ENCODE data around the gene PTPRB.

DNA sequence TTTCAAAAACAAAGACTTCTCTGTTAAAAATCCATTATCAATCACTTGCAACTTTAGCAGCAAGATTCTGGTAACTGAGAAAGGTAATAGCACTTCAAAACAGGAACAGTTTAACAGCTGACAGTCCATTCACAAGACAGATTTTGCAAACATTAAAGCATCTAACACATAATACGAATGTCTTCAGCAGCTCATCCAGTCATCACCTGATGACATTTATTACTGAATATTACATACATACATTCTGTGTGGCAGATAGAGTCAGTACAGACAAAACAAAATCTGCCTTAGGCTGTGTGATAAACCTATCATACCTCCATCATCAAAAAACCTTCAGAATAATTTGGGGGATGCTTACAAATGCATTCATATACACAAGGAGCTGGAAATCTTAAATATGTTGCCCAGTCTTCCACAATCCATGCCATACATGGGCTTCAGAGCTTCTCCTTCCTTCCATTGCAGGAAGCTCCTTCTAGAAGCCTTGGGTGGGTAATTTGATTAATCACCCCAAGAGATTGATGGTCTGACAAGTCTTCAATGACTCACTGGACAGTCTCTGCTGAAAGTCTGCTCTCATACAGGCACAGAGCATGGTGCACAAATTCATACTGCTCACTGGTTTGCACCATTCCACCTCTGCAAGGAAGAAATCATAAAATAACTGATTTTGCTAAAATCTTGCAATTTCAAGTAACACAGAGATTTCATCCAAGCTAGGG, 1.6 kb upstream of the PTPRB start:
- no peak for TF ChIP-seq CTCF (conservative IDR thresholded peaks at IDR 0.05)
- TF ChIP-seq EZH2 (IDR thresholded peaks at IDR 0.05; ENCODE audit: low read depth) = no peak

Measured in PC-9 (cell line).